Activated T-helper 17 cell treated with anti-CD3 and anti-CD28 coated beads, Interleukin-2, amount 50 U/mL, for 72 hours (primary cell): Measurements from ENCODE around the gene CD14. TPM values are rescaled to one million over a fixed set of nuclear protein-coding genes. Genes with fewer than 3 reads are reported as not detected.
"Not testable (repeated sequence)": the region's sequence is repeated elsewhere in the genome, so short reads cannot be mapped to it uniquely, and the experiment has no call there.

ENCODE experiments used
- ATAC-seq: fragments of 150-1000 bp; cut with Tn5 transposase; replicated peaks from 2 replicates; pipeline ENCODE4 v1.10.0; 2021; ENCODE audit warnings: mild to moderate bottlenecking, moderate library complexity
- H3K27ac Mint-ChIP-seq: one replicate; pipeline ENCODE4 v1.8.0; 2022; ENCODE audit warnings: mixed read lengths
- H3K27me3 Mint-ChIP-seq: one replicate; pipeline ENCODE4 v1.8.0; 2022; ENCODE audit warnings: mixed read lengths
- H3K36me3 Mint-ChIP-seq: one replicate; pipeline ENCODE4 v1.8.0; 2022; ENCODE audit warnings: low read depth, mild to moderate bottlenecking, mixed read lengths
- H3K4me1 Mint-ChIP-seq: one replicate; pipeline ENCODE4 v1.8.0; 2022; ENCODE audit warnings: mixed read lengths
- H3K4me3 Mint-ChIP-seq: one replicate; pipeline ENCODE4 v1.8.0; 2022; ENCODE audit warnings: mild to moderate bottlenecking, mixed read lengths
- H3K9me3 Mint-ChIP-seq: one replicate; pipeline ENCODE4 v1.8.0; 2022; ENCODE audit warnings: mixed read lengths
- total RNA-seq, 2 donors: library from RNA; stranded (reverse); gene quantifications; one replicate each; pipeline ENCODE4 v1.2.3, GENCODE V29; 2022

Gene CD14
- total RNA-seq, 2 donors from 2014 or later = 0.32 to 0.39 TPM

GRCh38 chr5:140594169-140594568 lies 38.8 kb downstream of the CD14 start:
- H3K27ac Mint-ChIP-seq = no peak overlapping the region
- H3K36me3 Mint-ChIP-seq = no peaks in the 10 kb centered on the region
- ATAC-seq = no peak
- H3K4me3 Mint-ChIP-seq = no peak overlapping the region
- no peaks in the 10 kb centered on the region for H3K27me3 Mint-ChIP-seq
- H3K9me3 Mint-ChIP-seq = no peaks in the 10 kb centered on the region
- H3K4me1 Mint-ChIP-seq = no peaks in the 10 kb centered on the region

GRCh38 chr5:140593070-140593469 lies 39.9 kb downstream of the CD14 start:
- H3K4me1 Mint-ChIP-seq, H3K4me3 Mint-ChIP-seq, H3K27me3 Mint-ChIP-seq, H3K9me3 Mint-ChIP-seq, ATAC-seq, H3K27ac Mint-ChIP-seq, H3K36me3 Mint-ChIP-seq: not testable (repeated sequence)

- no peak overlapping the region for H3K4me3 Mint-ChIP-seq
- no peaks in the 10 kb centered on the region for H3K36me3 Mint-ChIP-seq
- no peaks in the 10 kb centered on the region for H3K27me3 Mint-ChIP-seq
- no peak for ATAC-seq
- H3K4me1 Mint-ChIP-seq = no peaks in the 10 kb centered on the region
- H3K27ac Mint-ChIP-seq = no peak overlapping the region
- H3K9me3 Mint-ChIP-seq = no peaks in the 10 kb centered on the region
Observed at GRCh38 chr5:140591747-140592372, 41.1 kb downstream of the CD14 start.

- H3K27me3 Mint-ChIP-seq = no peaks in the 10 kb centered on the region
- H3K9me3 Mint-ChIP-seq = no peaks in the 10 kb centered on the region
- no peak overlapping the region for H3K4me3 Mint-ChIP-seq
- H3K4me1 Mint-ChIP-seq = no peaks in the 10 kb centered on the region
- H3K36me3 Mint-ChIP-seq = no peaks in the 10 kb centered on the region
- no peak overlapping the region for H3K27ac Mint-ChIP-seq
- no peak for ATAC-seq
Observed at GRCh38 chr5:140590861-140591260, 42.1 kb downstream of the CD14 start.

GRCh38 chr5:140588311-140589070 lies 44.5 kb downstream of the CD14 start:
- Mint-ChIP-seq H3K27me3 (no peaks in the 10 kb centered on the region), H3K27ac (no peak overlapping the region), H3K4me3 (no peak overlapping the region), H3K9me3 (no peaks in the 10 kb centered on the region), H3K36me3 (no peaks in the 10 kb centered on the region), H3K4me1 (no peaks in the 10 kb centered on the region)
- ATAC-seq = no peak

- no peak overlapping the region for H3K4me3 Mint-ChIP-seq
- no peak overlapping the region for H3K27ac Mint-ChIP-seq
- H3K4me1 Mint-ChIP-seq = no peaks in the 10 kb centered on the region
- H3K27me3 Mint-ChIP-seq = no peaks in the 10 kb centered on the region
- no peak for ATAC-seq
- no peaks in the 10 kb centered on the region for H3K9me3 Mint-ChIP-seq
- no peaks in the 10 kb centered on the region for H3K36me3 Mint-ChIP-seq
Observed at GRCh38 chr5:140587495-140587894, 45.5 kb downstream of the CD14 start.

Other genes with a start within 250 kb of the CD14 start
- gene ANKHD1, start 231.3 kb downstream of the CD14 start, total RNA-seq = 100 to 1,000 TPM in 1 of 2 donors, 10 to 100 TPM in 1; 94.5 to 119 TPM
- gene EIF4EBP3, start 85.5 kb downstream of the CD14 start, total RNA-seq = 10 to 100 TPM in 1 of 2 donors, 1 to 10 TPM in 1; 8.9 to 11.8 TPM
- 10 to 100 TPM; 32.3 to 39.1 TPM for gene SRA1, start 75.7 kb downstream of the CD14 start, total RNA-seq
- 10 to 100 TPM; 20.5 to 56.6 TPM for gene APBB3, start 68.6 kb downstream of the CD14 start, total RNA-seq
- 10 to 100 TPM; 56.0 to 89.6 TPM for gene SLC35A4, start 68.3 kb downstream of the CD14 start, total RNA-seq
- 10 to 100 TPM; 22.9 to 30.6 TPM for gene TMCO6, start 6.3 kb upstream of the CD14 start, total RNA-seq
- gene NDUFA2, start 14.5 kb upstream of the CD14 start, total RNA-seq = 10 to 100 TPM; 48.1 to 63.9 TPM
- gene IK, start 14.7 kb upstream of the CD14 start, total RNA-seq = 10 to 100 TPM; 76.9 to 85.8 TPM
- 10 to 100 TPM; 38.8 TPM for gene WDR55, start 31.7 kb upstream of the CD14 start, total RNA-seq
- 1 to 10 TPM; 3.0 to 3.4 TPM for gene DND1, start 40.4 kb upstream of the CD14 start, total RNA-seq
- 100 to 1,000 TPM in 1 of 2 donors, 10 to 100 TPM in 1; 82.2 to 103 TPM for gene HARS1, start 58.2 kb upstream of the CD14 start, total RNA-seq
- gene HARS2, start 58.3 kb upstream of the CD14 start, total RNA-seq = 10 to 100 TPM; 24.7 to 30.2 TPM
- 10 to 100 TPM; 47.5 to 58.0 TPM for gene ZMAT2, start 67.3 kb upstream of the CD14 start, total RNA-seq
- not detected for gene PCDHA1, start 153.0 kb upstream of the CD14 start, total RNA-seq
- gene PCDHA2, start 161.7 kb upstream of the CD14 start, total RNA-seq = not detected
- gene PCDHA3, start 167.9 kb upstream of the CD14 start, total RNA-seq = not detected
- not detected for gene PCDHA4, start 173.9 kb upstream of the CD14 start, total RNA-seq
- not detected for gene PCDHA5, start 188.4 kb upstream of the CD14 start, total RNA-seq
- gene PCDHA6, start 194.8 kb upstream of the CD14 start, total RNA-seq = not detected
- gene PCDHA7, start 201.1 kb upstream of the CD14 start, total RNA-seq = not detected
- not detected for gene PCDHA8, start 208.0 kb upstream of the CD14 start, total RNA-seq
- gene PCDHA9, start 215.2 kb upstream of the CD14 start, total RNA-seq = not detected
- not detected for gene PCDHA10, start 222.7 kb upstream of the CD14 start, total RNA-seq
- gene PCDHA11, start 235.8 kb upstream of the CD14 start, total RNA-seq = not detected
- not detected for gene PCDHA12, start 242.1 kb upstream of the CD14 start, total RNA-seq
- not detected for gene PCDHA13, start 248.9 kb upstream of the CD14 start, total RNA-seq